GM12878 (cell line): Measurements from ENCODE around the gene SLC39A11.

ENCODE experiments used
- BRCA1 ChIP-seq: IDR thresholded peaks from 2 replicates; pipeline ENCODE4 v1.6.1; 2011; ENCODE audit warnings: low read depth, low read length, improper control_type of control experiment
- CTCF ChIP-seq, 3 experiments: IDR thresholded peaks in 2 of 3; conservative IDR thresholded peaks in 1 of 3; 2 replicates each; pipeline ENCODE4 v1.5.1; 2011; ENCODE audit warnings: low read depth in 3 of 3, low read length in 3 of 3, mild to moderate bottlenecking in 3 of 3, control low read depth in 2 of 3, moderate library complexity in 2 of 3, inconsistent platforms in 1 of 3, mixed read lengths in 1 of 3; ENCODE audit not compliant: control insufficient read depth in 2 of 3, insufficient read depth in 1 of 3; ENCODE audit errors: extremely low read depth in 1 of 3
- EGR1 ChIP-seq, 2 experiments: IDR thresholded peaks; 1 replicate in 1 of 2; 2 replicates in 1 of 2; pipeline ENCODE4 v1.6.1; 2011 to 2012; ENCODE audit warnings: low read depth in 2 of 2, low read length in 2 of 2, borderline replicate concordance in 1 of 2, mild to moderate bottlenecking in 1 of 2, moderate library complexity in 1 of 2
- JUND ChIP-seq: IDR thresholded peaks from 2 replicates; pipeline ENCODE4 v1.6.1; 2012; ENCODE audit warnings: low read depth, mild to moderate bottlenecking, low read length, improper control_type of control experiment, moderate library complexity
- KDM1A ChIP-seq: fragments of 200-600 bp; sonication (generic); IDR thresholded peaks from 2 replicates; pipeline ENCODE4 v1.6.1; 2016; ENCODE audit warnings: borderline replicate concordance
- MYB ChIP-seq: fragments of 150-350 bp; IDR thresholded peaks from 2 replicates; pipeline ENCODE4 v1.6.1; 2014; ENCODE audit warnings: mild to moderate bottlenecking, low read depth, low read length, borderline replicate concordance
- PAX8 ChIP-seq: fragments of 450-650 bp; IDR thresholded peaks from 2 replicates; pipeline ENCODE4 v1.6.1; 2017; ENCODE audit warnings: mild to moderate bottlenecking, moderate library complexity
- RCOR1 ChIP-seq: conservative IDR thresholded peaks from 2 replicates; pipeline ENCODE4 v1.6.1; 2012; ENCODE audit warnings: low read depth, low read length, improper control_type of control experiment
- REST ChIP-seq: IDR thresholded peaks from 2 replicates; pipeline ENCODE4 v1.6.1; 2012; ENCODE audit warnings: mild to moderate bottlenecking, low read depth, low read length
- USF2 ChIP-seq: IDR thresholded peaks from 2 replicates; pipeline ENCODE4 v1.6.1; 2011; ENCODE audit warnings: low read depth, low read length, improper control_type of control experiment, borderline replicate concordance
- ZBTB4 ChIP-seq: fragments of 450-650 bp; formaldehyde crosslinking; IDR thresholded peaks from 2 replicates; pipeline ENCODE4 v1.4.0; 2022; ENCODE audit warnings: mild to moderate bottlenecking, moderate library complexity
- ZNF274 ChIP-seq: IDR thresholded peaks from one replicate; pipeline ENCODE4 v1.8.0; 2011; ENCODE audit not compliant: insufficient read length, insufficient read depth

GRCh38 chr17:72651988-72652387 is 440.5 kb downstream of the SLC39A11 start:
- TF ChIP-seq USF2: no peak
- TF ChIP-seq KDM1A: no peak
- TF ChIP-seq REST: no peak
- TF ChIP-seq PAX8: no peak
- no peak for TF ChIP-seq MYB
- no peak for TF ChIP-seq CTCF (IDR thresholded peaks at IDR 0.05 in 2 of 3, conservative IDR thresholded peaks at IDR 0.05 in 1 of 3; ENCODE audit: control insufficient read depth in 2 of 3, extremely low read depth in 1 of 3, insufficient read depth in 1 of 3, low read depth in 3 of 3, low read length in 3 of 3)
- no peak for TF ChIP-seq JUND
- no peak for TF ChIP-seq ZNF274
- TF ChIP-seq ZBTB4: no peak
- TF ChIP-seq BRCA1: no peak
- no peak for TF ChIP-seq EGR1 (IDR thresholded peaks at IDR 0.05; ENCODE audit: borderline replicate concordance in 1 of 2, low read depth in 2 of 2, low read length in 2 of 2)
- no peak for TF ChIP-seq RCOR1
